Mesenchymal stem cell (in vitro differentiated cells and primary cell): ENCODE results near the gene TP53INP2.
A peak's percentile ranks its signal among the peaks of the same experiment; 100 is the strongest.

ENCODE experiments used
- DNase-seq: peaks from one replicate; pipeline ENCODE4 v3.0.0-alpha.2; 2013
- H2AFZ ChIP-seq: one replicate; pipeline ENCODE4 v1.6.1; 2013; ENCODE audit warnings: low read depth, mild to moderate bottlenecking, control low read depth, inconsistent platforms, low read length, moderate library complexity
- H2AK5ac ChIP-seq: 2 replicates; pipeline ENCODE4 v1.6.1; 2013; ENCODE audit warnings: low read length, moderate library complexity, mild to moderate bottlenecking, inconsistent platforms; ENCODE audit not compliant: severe bottlenecking
- H2BK120ac ChIP-seq: one replicate; pipeline ENCODE4 v1.6.1; 2013; ENCODE audit warnings: low read depth, mild to moderate bottlenecking, inconsistent platforms, low read length, moderate library complexity
- H2BK12ac ChIP-seq, 2 experiments: one replicate each; pipeline ENCODE4 v1.6.1; 2013; ENCODE audit warnings: inconsistent platforms in 2 of 2, low read length in 2 of 2, mild to moderate bottlenecking in 2 of 2, moderate library complexity in 2 of 2, control low read depth in 1 of 2
- H2BK15ac ChIP-seq: one replicate; pipeline ENCODE4 v1.6.1; 2013; ENCODE audit warnings: mild to moderate bottlenecking, low read depth, inconsistent platforms; ENCODE audit not compliant: poor library complexity, severe bottlenecking
- H2BK5ac ChIP-seq: 2 replicates; pipeline ENCODE4 v1.6.1; 2013; ENCODE audit warnings: low read depth, mild to moderate bottlenecking, low read length, control low read depth, inconsistent platforms; ENCODE audit not compliant: poor library complexity, severe bottlenecking
- H3K14ac ChIP-seq, 2 experiments: one replicate each; pipeline ENCODE4 v1.6.1; 2013; ENCODE audit warnings: inconsistent platforms in 2 of 2, low read length in 2 of 2, control low read depth in 1 of 2, mild to moderate bottlenecking in 1 of 2, moderate library complexity in 1 of 2
- H3K18ac ChIP-seq, 2 experiments: one replicate each; pipeline ENCODE4 v1.6.1; 2013; ENCODE audit warnings: inconsistent platforms in 2 of 2, low read length in 2 of 2, control low read depth in 1 of 2, low read depth in 1 of 2, mild to moderate bottlenecking in 1 of 2
- H3K23ac ChIP-seq, 2 experiments: one replicate each; pipeline ENCODE4 v1.6.1; 2013; ENCODE audit warnings: inconsistent platforms in 2 of 2, low read length in 2 of 2, mild to moderate bottlenecking in 2 of 2, moderate library complexity in 2 of 2, control low read depth in 1 of 2
- H3K27ac ChIP-seq: 2 replicates; pipeline ENCODE4 v1.5.1; 2013; ENCODE audit warnings: mild to moderate bottlenecking, moderate library complexity, low read length, control low read depth, inconsistent platforms; ENCODE audit not compliant: poor library complexity, severe bottlenecking
- H3K27me3 ChIP-seq, 2 experiments: 2 replicates each; pipeline versions ENCODE4 v1.6.1 to v1.7.0; 2013; ENCODE audit warnings: low read length in 2 of 2, mild to moderate bottlenecking in 2 of 2, moderate library complexity in 2 of 2, control low read depth in 1 of 2, inconsistent platforms in 1 of 2; ENCODE audit not compliant: control insufficient read depth in 1 of 2, insufficient read depth in 1 of 2
- H3K36me3 ChIP-seq, 2 experiments: 2 replicates each; pipeline versions ENCODE4 v1.6.1 to v1.7.0; 2013; ENCODE audit warnings: low read length in 2 of 2, control low read depth in 1 of 2, inconsistent platforms in 1 of 2, low read depth in 1 of 2, mild to moderate bottlenecking in 1 of 2; ENCODE audit not compliant: insufficient read depth in 2 of 2, control insufficient read depth in 1 of 2
- H3K4ac ChIP-seq, 2 experiments: one replicate each; pipeline ENCODE4 v1.6.1; 2013; ENCODE audit warnings: inconsistent platforms in 2 of 2, low read length in 2 of 2, mild to moderate bottlenecking in 2 of 2, moderate library complexity in 2 of 2, control low read depth in 1 of 2, low read depth in 1 of 2
- H3K4me1 ChIP-seq: 2 replicates; pipeline ENCODE4 v1.6.1; 2013; ENCODE audit warnings: low read depth, low read length, control low read depth; ENCODE audit not compliant: control insufficient read depth, insufficient read depth
- H3K4me2 ChIP-seq: 2 replicates; pipeline ENCODE4 v1.6.1; 2013; ENCODE audit warnings: low read length, mild to moderate bottlenecking, inconsistent platforms; ENCODE audit not compliant: poor library complexity, severe bottlenecking
- H3K4me3 ChIP-seq, 2 experiments: 2 replicates each; pipeline versions ENCODE4 v1.5.1 to v1.7.0; 2013; ENCODE audit warnings: low read length in 2 of 2, mild to moderate bottlenecking in 2 of 2, control low read depth in 1 of 2, low read depth in 1 of 2; ENCODE audit not compliant: insufficient read depth in 1 of 2
- H3K79me1 ChIP-seq: replicated peaks from 2 replicates; pipeline ENCODE4 v1.6.1; 2013; ENCODE audit warnings: mild to moderate bottlenecking, control low read depth, low read length, inconsistent platforms; ENCODE audit not compliant: poor library complexity, severe bottlenecking
- H3K9ac ChIP-seq: 2 replicates; pipeline ENCODE4 v1.7.0; 2013; ENCODE audit warnings: mild to moderate bottlenecking, low read length, moderate library complexity
- H3K9me3 ChIP-seq: 2 replicates; pipeline ENCODE4 v1.7.0; 2013; ENCODE audit warnings: mild to moderate bottlenecking, low read length; ENCODE audit not compliant: control insufficient read depth
- H4K8ac ChIP-seq: one replicate; pipeline ENCODE4 v1.6.1; 2013; ENCODE audit warnings: inconsistent platforms, mild to moderate bottlenecking, low read length, moderate library complexity
- H4K91ac ChIP-seq: one replicate; pipeline ENCODE4 v1.6.1; 2013; ENCODE audit warnings: mild to moderate bottlenecking, low read length, inconsistent platforms
- WGBS: methylation state at CpG from one replicate; pipeline ENCODE4 v1.1.7; 2013; ENCODE audit warnings: mixed read lengths; 5-methylcytosine and 5-hydroxymethylcytosine counted together

Gene TP53INP2

DNA sequence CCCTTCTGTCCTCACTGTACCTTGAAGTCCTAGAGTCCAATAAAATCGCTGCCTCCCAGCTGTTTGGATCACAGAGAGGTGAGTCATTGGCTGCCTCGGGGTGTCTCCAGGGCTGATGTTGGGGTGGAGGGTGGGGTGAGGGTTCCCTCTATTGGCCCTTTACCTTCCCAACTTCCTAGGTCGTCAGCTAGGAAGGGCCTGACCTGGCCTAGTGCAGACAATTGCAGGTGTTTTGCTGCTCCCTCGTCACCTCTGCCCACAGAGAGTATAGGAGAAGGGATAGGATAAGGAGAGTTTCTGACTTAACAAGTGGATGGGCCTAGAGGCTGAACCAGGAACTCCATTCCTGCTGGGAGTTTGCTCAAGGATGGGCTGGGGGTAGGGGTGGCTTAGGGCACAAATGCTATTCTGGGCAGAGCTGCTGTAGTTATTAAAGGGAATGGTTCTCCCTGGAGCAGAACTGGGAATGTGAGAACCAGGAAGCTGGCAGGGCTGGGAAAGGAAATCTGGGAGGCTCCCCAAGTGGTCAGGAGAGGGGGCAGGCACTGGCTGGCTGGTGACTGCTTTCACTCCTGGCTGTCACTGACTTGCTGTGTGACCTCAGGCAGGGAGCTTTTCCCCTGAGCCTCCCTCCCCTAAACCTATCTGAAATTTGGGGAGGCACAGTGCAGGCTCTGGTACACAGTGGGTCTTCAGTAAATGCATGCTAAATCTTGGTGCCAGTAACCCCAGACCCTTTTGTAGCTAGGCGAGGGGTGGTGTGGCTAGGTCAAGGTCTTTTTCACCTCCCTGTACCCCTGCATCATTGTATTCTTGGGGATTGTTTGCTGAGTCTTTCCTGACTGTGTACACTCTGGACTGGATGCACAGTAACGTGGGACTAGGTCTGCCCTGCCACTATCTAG lies 1.5 kb downstream of the TP53INP2 start:
- H2AFZ ChIP-seq, result no peak overlapping the region
- WGBS, result 59% methylated on average over 6 of the region's 6 CpGs
- H3K36me3 ChIP-seq, result peaks cover 2 to 4% of the 10 kb centered on the region in 2 experiments

DNA sequence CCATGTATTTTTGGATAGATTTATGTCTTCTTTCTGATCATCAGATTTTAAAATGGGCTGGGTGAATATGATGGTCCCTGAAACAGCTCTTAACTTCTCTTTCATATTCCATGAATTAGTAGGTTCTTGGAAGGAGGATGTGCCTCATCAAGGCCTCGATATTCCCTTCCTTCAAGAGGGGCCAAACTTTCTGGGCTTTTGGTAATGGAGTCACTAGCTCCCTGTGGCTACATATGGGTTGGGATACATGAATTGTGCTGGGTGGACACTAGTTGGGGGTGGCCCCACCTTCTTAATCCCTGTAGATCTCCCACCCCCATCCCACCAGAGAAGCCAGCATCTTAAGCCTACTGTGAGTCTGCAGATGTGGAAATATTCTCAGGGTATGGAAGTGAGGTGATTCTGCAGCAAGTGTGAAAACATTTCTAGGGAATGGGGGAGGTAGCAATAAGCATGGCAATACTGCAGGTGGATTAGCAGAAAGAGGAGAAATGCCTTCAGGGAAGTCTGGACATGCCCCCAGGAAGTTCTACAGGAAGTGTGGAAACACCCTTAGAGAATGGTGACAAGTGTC lies 2.2 kb downstream of the TP53INP2 start:
- Histone ChIP-seq H3K9me3 (no peaks in the 10 kb centered on the region), H2BK5ac (no peak overlapping the region), H2BK12ac (no peak overlapping the region), H2AFZ (no peak overlapping the region), H4K8ac (no peak overlapping the region), H3K36me3 (peaks cover 9 to 11% of the 10 kb centered on the region in 2 experiments), H3K27me3 (peaks cover 0 to 10% of the 10 kb centered on the region in 2 experiments), H3K4ac (no peak overlapping the region), H3K23ac (no peak overlapping the region), H3K9ac (peak overlapping the region; percentile 92), H3K79me1 (peaks cover 14% of the 10 kb centered on the region), H2BK120ac (no peak overlapping the region), H3K27ac (no peak overlapping the region), H3K4me3 (no peak overlapping the region), H3K14ac (no peak overlapping the region), H2BK15ac (no peak overlapping the region), H3K4me1 (peaks cover 26% of the 10 kb centered on the region), H3K4me2 (no peak overlapping the region), H2AK5ac (no peak overlapping the region), H3K18ac (no peak overlapping the region), H4K91ac (no peak overlapping the region)
- DNase-seq, result no peak
- no CpG with 5 or more reads among the region's 1 CpG for WGBS

More for the DNA sequence above, 1.5 kb downstream of the TP53INP2 start:
- Histone ChIP-seq H3K27ac (no peak overlapping the region), H3K9ac (peak overlapping the region; percentile 92), H3K4me1 (peaks cover 25% of the 10 kb centered on the region), H3K4me2 (peak overlapping the region; percentile 58), H2BK120ac (peak overlapping the region; percentile 11), H2BK12ac (peak overlapping the region in 1 of 2 experiments; percentile 67), H3K18ac (peak overlapping the region in 1 of 2 experiments; percentile 18), H3K4me3 (peak overlapping the region in 1 of 2 experiments; percentile 83), H4K8ac (no peak overlapping the region), H2BK5ac (no peak overlapping the region), H2BK15ac (no peak overlapping the region), H3K9me3 (no peaks in the 10 kb centered on the region), H3K4ac (peak overlapping the region; percentile 32 to 66), H2AK5ac (no peak overlapping the region), H4K91ac (no peak overlapping the region), H3K23ac (peak overlapping the region in 1 of 2 experiments; percentile 16), H3K27me3 (peaks cover 0 to 11% of the 10 kb centered on the region in 2 experiments), H3K79me1 (peaks cover 14% of the 10 kb centered on the region), H3K14ac (peak overlapping the region in 1 of 2 experiments; percentile 26)
- DNase-seq, result peak; percentile 66

DNA sequence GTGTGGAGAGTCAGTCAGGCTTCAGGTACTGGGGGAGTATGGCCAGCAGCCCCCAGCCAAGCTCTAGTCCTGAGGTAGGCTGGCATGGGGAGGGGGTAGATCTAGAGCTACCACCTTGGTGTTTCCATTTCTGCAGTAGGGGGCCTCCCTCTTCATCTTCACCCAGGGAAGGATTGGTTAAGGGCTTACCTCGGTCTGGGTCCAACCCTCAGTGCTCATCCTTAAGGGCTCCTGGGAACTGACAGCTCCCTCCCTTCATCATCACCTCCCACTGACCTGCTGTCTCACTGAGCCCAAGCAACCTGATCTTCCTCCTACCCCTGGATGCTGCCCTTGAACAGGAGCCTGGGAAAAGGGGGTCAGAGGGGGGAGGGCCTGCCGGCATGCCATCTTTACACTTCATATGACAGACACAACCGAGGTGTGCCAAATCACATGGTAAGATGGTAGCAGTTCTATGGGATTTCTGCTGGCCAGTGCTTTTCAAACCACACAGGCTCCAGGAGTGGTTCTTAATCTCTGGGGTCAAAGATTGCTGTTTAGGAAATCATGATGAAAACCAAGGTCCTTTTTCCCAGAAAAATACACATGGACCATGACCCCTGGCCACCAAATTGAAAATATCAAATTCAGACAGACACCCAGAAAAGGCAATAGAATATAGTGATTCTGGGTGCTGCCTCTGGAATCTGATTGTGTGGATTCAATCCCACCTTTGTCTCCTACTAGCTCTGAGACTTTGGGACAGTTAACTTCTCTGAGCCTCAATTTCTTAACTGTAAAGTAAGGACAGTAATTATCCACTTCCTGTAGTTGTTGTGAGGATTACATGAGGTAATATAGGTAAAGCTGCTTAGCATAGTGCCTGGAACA lies 3.0 kb downstream of the TP53INP2 start:
- H4K8ac ChIP-seq, result no peak overlapping the region
- H2BK5ac ChIP-seq, result no peak overlapping the region
- H3K18ac ChIP-seq, result no peak overlapping the region
- no peak overlapping the region for H3K14ac ChIP-seq
- no peak overlapping the region for H2AFZ ChIP-seq
- no peak overlapping the region for H4K91ac ChIP-seq
- H3K23ac ChIP-seq, result no peak overlapping the region
- H3K4ac ChIP-seq, result no peak overlapping the region
- peaks cover 26% of the 10 kb centered on the region for H3K4me1 ChIP-seq
- H2BK120ac ChIP-seq, result no peak overlapping the region
- peaks cover 0 to 3% of the 10 kb centered on the region in 2 experiments for H3K27me3 ChIP-seq
- no peak overlapping the region for H3K4me2 ChIP-seq
- DNase-seq, result no peak
- H2BK15ac ChIP-seq, result no peak overlapping the region
- no peak overlapping the region for H3K4me3 ChIP-seq
- H3K9me3 ChIP-seq, result no peaks in the 10 kb centered on the region
- WGBS, result 93% methylated on average over 3 of the region's 3 CpGs
- no peak overlapping the region for H3K9ac ChIP-seq
- H3K36me3 ChIP-seq, result peaks cover 15 to 16% of the 10 kb centered on the region in 2 experiments
- no peak overlapping the region for H2BK12ac ChIP-seq
- H2AK5ac ChIP-seq, result no peak overlapping the region
- H3K27ac ChIP-seq, result no peak overlapping the region
- H3K79me1 ChIP-seq, result peaks cover 14% of the 10 kb centered on the region
